ENCODE data around the gene NFIA.

GRCh38 chr1:61501971-61502916, 419.9 kb downstream of the NFIA start:
- TF ChIP-seq CTCF (conservative IDR thresholded peaks at IDR 0.05 in 1 of 2, IDR thresholded peaks at IDR 0.05 in 1 of 2; ENCODE audit: low read depth in 1 of 2, low read length in 2 of 2) (no peak), EZH2 (IDR thresholded peaks at IDR 0.05; ENCODE audit: low read length, missing control alignments) (no peak)

Measured in fibroblast of lung (primary cell).